Activated CD8-positive, alpha-beta memory T cell treated with anti-CD3 and anti-CD28 coated beads, Interleukin-2, amount 10 ng/mL, durations not matched to agents 7 days and 5 days (primary cell): Measurements from ENCODE around the gene NMNAT2. TPM values are rescaled to one million over a fixed set of nuclear protein-coding genes. Genes with fewer than 3 reads are reported as not detected.
A peak's percentile ranks its signal among the peaks of the same experiment; 100 is the strongest.
"Not testable (repeated sequence)": the region's sequence is repeated elsewhere in the genome, so short reads cannot be mapped to it uniquely, and the experiment has no call there.

ENCODE experiments used
- ATAC-seq: fragments of 150-1000 bp; cut with Tn5 transposase; one replicate; pipeline ENCODE4 v1.10.0; 2021; ENCODE audit warnings: moderate library complexity
- CTCF ChIA-PET: fragments of 350-600 bp; sonication (Branson Sonifier 250); formaldehyde crosslinking; loops from one replicate; lab custom pipeline; 2021; ENCODE audit warnings: antibody characterized with exemption; lab: Charles Lee
- DNase-seq: peaks from one replicate; pipeline ENCODE4 v3.0.0-alpha.2; 2020
- H3K27ac Mint-ChIP-seq: one replicate; pipeline ENCODE4 v1.8.0; 2021; ENCODE audit warnings: mild to moderate bottlenecking, mixed read lengths
- H3K27me3 Mint-ChIP-seq: one replicate; pipeline ENCODE4 v1.8.0; 2021; ENCODE audit warnings: mixed read lengths
- H3K36me3 Mint-ChIP-seq: one replicate; pipeline ENCODE4 v1.8.0; 2021; ENCODE audit warnings: mild to moderate bottlenecking, mixed read lengths
- H3K4me1 Mint-ChIP-seq: one replicate; pipeline ENCODE4 v1.8.0; 2021; ENCODE audit warnings: mixed read lengths
- H3K4me3 Mint-ChIP-seq: one replicate; pipeline ENCODE4 v1.8.0; 2021; ENCODE audit warnings: mild to moderate bottlenecking, moderate library complexity, mixed read lengths
- H3K9me3 Mint-ChIP-seq: one replicate; pipeline ENCODE4 v1.8.0; 2022; ENCODE audit warnings: low read depth, mixed read lengths
- total RNA-seq, 2 experiments: library from RNA; stranded (reverse); gene quantifications; one replicate each; pipeline ENCODE4 v1.2.3, GENCODE V29; 2021

The NMNAT2 gene
- total RNA-seq, 2 experiments from 2014 or later: not detected

DNA sequence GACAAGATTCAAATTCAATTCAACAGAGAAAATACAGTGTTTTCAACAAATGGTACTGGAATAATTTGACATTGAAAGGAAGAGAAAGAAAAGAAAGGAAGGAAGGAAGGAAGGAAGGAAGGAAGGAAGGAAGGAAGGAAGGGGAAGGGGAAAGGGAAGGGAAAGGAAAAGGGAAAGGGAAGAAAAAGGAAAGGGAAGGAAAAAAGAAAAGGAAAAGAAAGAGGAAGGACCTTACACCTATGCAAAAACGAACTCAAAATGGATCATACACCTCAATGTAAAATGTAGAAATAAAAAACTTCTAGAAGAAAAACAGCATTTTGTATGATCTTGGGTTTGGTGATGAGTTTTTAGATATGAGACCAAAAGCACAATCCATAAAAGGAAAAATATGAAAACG lies 19.9 kb upstream of the NMNAT2 start:
- H3K9me3 Mint-ChIP-seq: no peaks in the 10 kb centered on the region
- ATAC-seq (no peak), DNase-seq (no peak)
- H3K27me3 Mint-ChIP-seq: peaks cover 39% of the 10 kb centered on the region
- H3K27ac Mint-ChIP-seq: no peak overlapping the region
- CTCF ChIA-PET: no interaction called here
- no peak overlapping the region for H3K4me3 Mint-ChIP-seq
- H3K36me3 Mint-ChIP-seq: no peaks in the 10 kb centered on the region
- H3K4me1 Mint-ChIP-seq: no peaks in the 10 kb centered on the region

DNA sequence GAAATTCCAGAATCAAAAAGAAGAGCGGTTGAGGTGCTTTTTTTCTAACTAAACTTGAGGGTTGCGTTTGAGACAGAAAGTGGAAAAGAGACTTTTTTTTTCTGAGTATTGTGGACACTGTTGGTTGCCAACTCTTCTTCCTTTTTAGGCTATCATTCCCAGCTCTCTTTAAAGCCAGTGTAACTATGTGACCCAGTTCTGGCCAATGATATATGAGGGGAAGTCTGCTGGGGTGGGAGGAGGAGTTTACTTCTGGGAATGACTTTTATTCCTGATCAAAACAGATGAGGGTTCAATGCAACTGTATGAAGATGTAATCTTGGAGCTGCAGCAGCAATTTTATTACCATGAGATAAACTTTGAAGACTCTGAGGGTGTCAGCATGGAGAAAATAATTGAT lies 17.3 kb upstream of the NMNAT2 start:
- H3K36me3 Mint-ChIP-seq: no peaks in the 10 kb centered on the region
- no peak overlapping the region for H3K27ac Mint-ChIP-seq
- no peaks in the 10 kb centered on the region for H3K9me3 Mint-ChIP-seq
- no peak for ATAC-seq
- DNase-seq: no peak
- no peak overlapping the region for H3K4me3 Mint-ChIP-seq
- CTCF ChIA-PET: interaction anchor here (0.8 kb wide), 1 partner anchor 25 kb away, joined by 3 read pairs; no protein-coding TSS in a partner anchor
- H3K4me1 Mint-ChIP-seq: no peaks in the 10 kb centered on the region
- peaks cover 28% of the 10 kb centered on the region for H3K27me3 Mint-ChIP-seq

DNA sequence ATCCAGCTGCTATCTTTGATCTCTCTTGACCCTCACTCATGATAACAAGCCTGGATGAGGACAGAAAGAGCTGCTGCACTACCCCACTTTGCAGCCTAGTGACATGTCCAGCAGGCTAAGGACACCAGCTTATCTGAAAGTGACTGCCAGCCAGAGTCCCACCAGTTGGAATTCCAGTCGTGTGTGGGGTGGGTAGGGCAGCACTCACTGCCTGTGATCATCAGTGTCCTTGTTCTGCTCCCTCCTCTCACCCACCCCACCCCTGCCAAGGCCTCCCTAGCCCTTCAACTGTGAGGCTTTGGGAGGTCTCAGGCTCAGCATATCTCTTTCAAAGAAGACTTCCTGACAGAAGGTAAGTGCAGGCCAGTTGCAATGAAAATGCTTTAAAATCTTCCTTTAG lies 15.5 kb upstream of the NMNAT2 start:
- Mint-ChIP-seq H3K4me3 (no peak overlapping the region), H3K27me3 (peaks cover 26% of the 10 kb centered on the region), H3K36me3 (no peaks in the 10 kb centered on the region), H3K4me1 (no peaks in the 10 kb centered on the region), H3K27ac (no peak overlapping the region), H3K9me3 (no peaks in the 10 kb centered on the region)
- CTCF ChIA-PET: no interaction called here
- no peak for DNase-seq
- ATAC-seq: no peak

DNA sequence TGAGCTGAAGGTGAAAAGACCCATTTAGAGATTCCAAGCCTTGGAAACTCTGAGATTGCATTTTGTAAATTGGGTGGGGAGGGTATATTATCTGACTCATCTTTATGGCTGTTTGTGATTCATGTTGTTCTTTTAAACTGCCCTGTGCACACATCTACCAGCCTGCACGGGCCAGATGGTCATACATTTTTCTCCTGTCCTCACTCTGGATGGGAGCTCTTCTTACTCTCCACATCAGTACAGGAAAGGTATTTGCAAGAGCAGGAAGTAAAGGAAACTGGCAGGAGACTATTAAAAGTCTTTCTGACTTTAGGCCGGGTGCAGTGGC lies 14.3 kb upstream of the NMNAT2 start:
- no peaks in the 10 kb centered on the region for H3K4me1 Mint-ChIP-seq
- no peaks in the 10 kb centered on the region for H3K36me3 Mint-ChIP-seq
- CTCF ChIA-PET: interaction anchor here (1.1 kb wide), 1 partner anchor 26 kb away, joined by 3 read pairs; no protein-coding TSS in a partner anchor
- no peaks in the 10 kb centered on the region for H3K9me3 Mint-ChIP-seq
- H3K27me3 Mint-ChIP-seq: peaks cover 24% of the 10 kb centered on the region
- H3K4me3 Mint-ChIP-seq: no peak overlapping the region
- no peak overlapping the region for H3K27ac Mint-ChIP-seq
- no peak for DNase-seq
- no peak for ATAC-seq

DNA sequence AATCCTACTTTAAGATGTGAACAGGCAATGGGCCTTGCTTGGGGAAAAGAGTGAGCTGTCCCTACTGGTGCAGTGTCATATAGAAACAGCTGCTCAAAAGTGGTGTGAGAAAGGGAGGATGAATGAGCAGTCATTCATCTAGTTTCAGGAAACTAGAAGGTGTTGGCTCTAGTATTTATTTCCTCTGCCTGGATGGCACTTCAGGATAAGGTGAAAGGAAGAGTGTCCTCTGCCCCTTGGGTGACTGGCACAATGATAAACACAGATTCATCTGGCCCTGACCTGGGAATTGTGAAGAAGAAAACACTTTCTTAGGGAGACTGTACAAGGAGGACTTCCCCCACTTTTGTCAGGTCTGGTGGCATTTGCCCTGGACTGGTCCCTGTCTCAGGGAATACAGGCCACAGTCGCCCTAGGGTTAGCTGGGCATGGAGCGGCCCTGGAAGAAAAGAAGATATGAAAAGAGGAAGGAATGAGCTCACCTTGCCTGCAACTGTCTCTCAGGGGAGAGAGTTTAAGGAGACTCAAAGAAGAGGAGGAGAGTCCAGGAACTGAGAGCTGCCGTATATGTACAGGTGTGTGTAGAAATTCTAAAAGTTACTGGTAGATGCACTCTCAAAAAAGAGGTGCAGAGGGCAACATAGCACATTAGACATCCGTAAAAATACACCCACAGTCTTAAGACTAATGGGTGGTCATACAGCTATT lies 13.8 kb upstream of the NMNAT2 start:
- Mint-ChIP-seq H3K4me3 (no peak overlapping the region), H3K9me3 (no peaks in the 10 kb centered on the region), H3K36me3 (no peaks in the 10 kb centered on the region), H3K27ac (no peak overlapping the region), H3K27me3 (peaks cover 24% of the 10 kb centered on the region), H3K4me1 (no peaks in the 10 kb centered on the region)
- ATAC-seq: no peak
- CTCF ChIA-PET: interaction anchor here (1.1 kb wide), 1 partner anchor 27 kb away, joined by 3 read pairs; no protein-coding TSS in a partner anchor
- no peak for DNase-seq

DNA sequence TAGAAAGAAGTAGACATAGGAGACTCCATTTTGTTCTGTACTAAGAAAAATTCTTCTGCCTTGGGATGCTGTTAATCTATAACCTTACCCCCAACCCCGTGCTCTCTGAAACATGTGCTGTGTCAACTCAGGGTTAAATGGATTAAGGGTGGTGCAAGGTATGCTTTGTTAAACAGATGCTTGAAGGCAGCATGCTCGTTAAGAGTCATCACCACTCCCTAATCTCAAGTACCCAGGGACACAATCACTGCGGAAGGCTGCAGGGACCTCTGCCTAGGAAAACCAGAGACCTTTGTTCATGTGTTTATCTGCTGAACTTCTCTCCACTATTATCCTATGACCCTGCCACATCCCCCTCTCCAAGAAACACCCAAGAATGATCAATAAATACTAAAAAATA lies 9.4 kb upstream of the NMNAT2 start:
- H3K4me1 Mint-ChIP-seq, CTCF ChIA-PET, DNase-seq, ATAC-seq, H3K36me3 Mint-ChIP-seq, H3K4me3 Mint-ChIP-seq, H3K9me3 Mint-ChIP-seq, H3K27ac Mint-ChIP-seq: not testable (repeated sequence)
- H3K27me3 Mint-ChIP-seq: peaks cover 32% of the 10 kb centered on the region

DNA sequence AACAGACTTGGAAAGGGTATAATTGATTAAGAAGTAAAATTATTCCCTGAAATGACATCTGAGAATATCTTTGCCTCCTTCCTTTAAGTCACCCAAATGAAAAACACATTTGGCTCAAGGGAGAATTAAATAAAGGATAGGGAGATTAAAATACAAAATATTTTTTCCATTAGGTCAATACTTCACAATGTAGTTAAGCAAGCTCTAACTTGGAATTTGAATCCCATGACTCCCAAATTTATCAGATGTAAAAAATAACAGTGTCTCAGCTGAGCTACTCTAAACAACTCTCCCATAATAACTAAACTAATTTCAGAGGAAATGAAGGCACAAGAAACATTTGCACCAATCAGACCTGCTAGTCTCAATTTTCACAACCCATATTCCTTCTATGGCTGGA lies 6.5 kb upstream of the NMNAT2 start:
- ATAC-seq (no peak), DNase-seq (no peak)
- H3K36me3 Mint-ChIP-seq: no peaks in the 10 kb centered on the region
- H3K27me3 Mint-ChIP-seq: peaks cover 36% of the 10 kb centered on the region
- H3K27ac Mint-ChIP-seq: no peak overlapping the region
- H3K9me3 Mint-ChIP-seq: no peaks in the 10 kb centered on the region
- CTCF ChIA-PET: no interaction called here
- no peak overlapping the region for H3K4me3 Mint-ChIP-seq
- no peaks in the 10 kb centered on the region for H3K4me1 Mint-ChIP-seq

DNA sequence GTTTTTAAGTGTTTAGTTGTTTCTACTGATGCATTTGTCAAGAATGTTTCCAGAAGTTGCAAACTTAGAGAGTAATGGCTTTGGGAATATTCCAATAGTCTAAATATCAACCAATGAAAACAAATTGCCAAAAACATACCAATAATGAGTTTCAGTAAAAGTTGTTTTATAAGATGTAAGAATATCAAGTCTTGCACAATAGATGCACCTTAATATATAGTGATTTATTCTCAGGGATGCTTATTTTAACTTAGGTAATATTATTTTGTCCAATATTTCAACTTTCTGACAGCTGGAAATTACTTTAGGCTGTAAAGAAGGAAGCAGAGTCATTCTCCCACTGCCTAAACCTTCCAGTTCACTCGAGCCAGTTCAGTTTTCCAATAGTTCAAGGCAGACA lies 5.4 kb upstream of the NMNAT2 start:
- Mint-ChIP-seq H3K4me3 (no peak overlapping the region), H3K9me3 (no peaks in the 10 kb centered on the region), H3K36me3 (no peaks in the 10 kb centered on the region), H3K27ac (no peak overlapping the region), H3K27me3 (peaks cover 44% of the 10 kb centered on the region), H3K4me1 (peaks cover 2% of the 10 kb centered on the region)
- ATAC-seq (no peak), DNase-seq (no peak)
- CTCF ChIA-PET: no interaction called here

DNA sequence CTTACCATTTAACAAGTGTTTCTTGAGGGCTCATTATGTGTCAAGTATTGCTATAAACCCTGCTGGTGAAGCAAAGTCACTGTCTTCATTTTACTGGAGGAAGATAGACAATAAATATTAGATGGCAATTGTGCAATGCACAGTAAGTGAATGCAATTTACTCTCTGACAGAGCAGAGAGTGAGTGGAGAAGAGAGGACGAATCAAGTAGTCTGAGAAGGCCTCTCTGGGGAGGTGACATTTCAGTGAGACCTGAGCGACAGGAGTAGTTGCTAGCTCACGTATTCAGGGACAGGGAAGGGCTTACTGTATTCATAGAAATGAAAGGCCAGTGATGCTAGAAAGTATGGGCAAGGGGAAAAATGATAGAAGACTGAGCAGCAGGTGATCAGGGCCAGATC lies 1.2 kb upstream of the NMNAT2 start:
- CTCF ChIA-PET: no interaction called here
- Mint-ChIP-seq H3K4me1 (peaks cover 24% of the 10 kb centered on the region), H3K27ac (no peak overlapping the region), H3K9me3 (no peaks in the 10 kb centered on the region), H3K27me3 (peaks cover 62% of the 10 kb centered on the region), H3K4me3 (no peak overlapping the region), H3K36me3 (peaks cover 3% of the 10 kb centered on the region)
- ATAC-seq: no peak
- no peak for DNase-seq

DNA sequence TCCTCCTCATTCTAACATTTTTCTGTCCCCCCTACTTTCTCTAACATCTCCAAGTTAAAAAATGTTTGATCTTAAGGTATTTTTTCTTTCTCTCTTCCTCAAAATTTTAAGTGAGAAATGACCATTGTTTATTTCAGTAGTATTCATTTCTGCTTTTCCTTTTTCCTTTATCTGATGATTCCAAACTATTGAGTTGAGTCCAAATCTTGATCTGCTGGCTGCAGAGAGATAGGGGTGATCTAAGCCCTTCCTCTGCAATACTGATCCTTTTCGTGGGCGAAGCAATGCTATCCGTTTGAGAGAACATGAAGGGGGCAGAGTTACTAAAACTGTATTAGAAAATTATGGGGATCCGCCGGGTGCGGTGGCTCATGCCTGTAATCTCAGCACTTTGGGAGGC lies 516 bp upstream of the NMNAT2 start:
- peaks cover 24% of the 10 kb centered on the region for H3K4me1 Mint-ChIP-seq
- DNase-seq (no peak), ATAC-seq (no peak)
- H3K9me3 Mint-ChIP-seq: no peaks in the 10 kb centered on the region
- CTCF ChIA-PET: no interaction called here
- H3K27me3 Mint-ChIP-seq: peaks cover 66% of the 10 kb centered on the region
- no peak overlapping the region for H3K27ac Mint-ChIP-seq
- no peak overlapping the region for H3K4me3 Mint-ChIP-seq
- H3K36me3 Mint-ChIP-seq: peaks cover 3% of the 10 kb centered on the region

DNA sequence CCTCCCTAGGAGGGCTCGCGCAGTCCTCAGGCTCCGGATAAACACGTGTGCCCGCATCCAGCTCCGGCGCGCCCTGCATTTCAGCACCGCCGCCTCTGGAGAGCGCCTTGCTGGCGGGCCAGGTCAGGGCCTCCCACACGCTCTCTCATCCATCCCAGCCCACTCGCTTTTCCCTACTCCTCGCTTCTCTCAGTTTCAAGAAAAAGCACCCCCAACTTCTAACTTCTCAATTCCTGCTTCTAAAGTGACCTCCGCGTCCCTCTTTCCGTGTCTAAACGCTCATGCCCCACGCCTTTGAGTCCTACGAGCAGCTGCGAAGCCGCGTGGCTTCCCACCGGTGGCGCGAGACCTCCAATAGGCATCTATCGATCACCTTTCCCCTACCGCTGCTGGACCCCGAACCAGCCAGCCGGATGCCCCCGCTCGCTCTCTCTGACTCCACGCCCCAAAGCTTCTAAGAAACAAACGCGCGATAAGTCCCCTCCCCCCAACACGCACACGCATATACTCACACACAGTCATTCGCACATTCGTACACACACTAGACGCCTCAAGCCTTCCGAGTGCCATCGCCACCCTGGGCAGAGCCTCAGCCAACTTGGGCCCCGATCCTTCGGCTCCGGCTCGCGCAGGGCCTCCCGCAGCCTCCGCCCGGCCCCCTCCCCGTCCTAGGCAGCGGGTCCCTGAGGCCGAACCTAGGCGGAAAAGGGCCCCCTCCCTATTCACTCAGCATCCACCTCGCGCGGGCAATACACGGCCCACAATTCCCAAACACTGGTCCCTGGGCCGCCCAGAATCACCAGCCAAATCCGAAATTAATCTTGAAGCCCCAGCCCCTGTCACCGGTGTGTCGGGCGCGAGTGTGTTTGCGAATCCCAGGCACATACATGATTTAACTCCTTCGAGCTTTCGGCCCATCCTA lies 1.1 kb downstream of the NMNAT2 start:
- Mint-ChIP-seq H3K36me3 (peaks cover 3% of the 10 kb centered on the region), H3K27me3 (peaks cover 65% of the 10 kb centered on the region), H3K9me3 (no peaks in the 10 kb centered on the region), H3K4me1 (peaks cover 24% of the 10 kb centered on the region), H3K27ac (no peak overlapping the region), H3K4me3 (no peak overlapping the region)
- CTCF ChIA-PET: no interaction called here
- peak; percentile 68 for ATAC-seq
- peak; percentile 51 for DNase-seq

DNA sequence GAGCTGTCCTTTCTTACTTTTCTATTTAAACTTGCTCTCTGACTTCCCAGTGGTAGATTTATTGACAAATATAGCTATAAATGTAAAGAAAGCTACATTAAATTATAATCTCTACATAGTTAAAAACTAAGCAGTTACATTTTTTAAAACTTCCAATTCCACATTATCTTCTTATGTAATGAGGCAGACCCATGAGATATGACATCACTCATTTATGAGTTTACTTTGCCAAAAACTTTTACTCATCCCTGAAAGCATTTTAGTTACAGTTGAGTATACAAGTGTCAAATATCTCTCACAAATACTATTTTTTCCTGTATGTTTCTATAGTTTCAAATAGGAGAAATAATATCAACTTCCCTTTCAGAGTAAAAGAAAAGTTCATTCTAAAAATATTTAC lies 3.8 kb downstream of the NMNAT2 start:
- peaks cover 3% of the 10 kb centered on the region for H3K36me3 Mint-ChIP-seq
- peaks cover 24% of the 10 kb centered on the region for H3K4me1 Mint-ChIP-seq
- peaks cover 53% of the 10 kb centered on the region for H3K27me3 Mint-ChIP-seq
- no peak overlapping the region for H3K4me3 Mint-ChIP-seq
- DNase-seq: no peak
- no peak overlapping the region for H3K27ac Mint-ChIP-seq
- CTCF ChIA-PET: no interaction called here
- no peak for ATAC-seq
- H3K9me3 Mint-ChIP-seq: no peaks in the 10 kb centered on the region

DNA sequence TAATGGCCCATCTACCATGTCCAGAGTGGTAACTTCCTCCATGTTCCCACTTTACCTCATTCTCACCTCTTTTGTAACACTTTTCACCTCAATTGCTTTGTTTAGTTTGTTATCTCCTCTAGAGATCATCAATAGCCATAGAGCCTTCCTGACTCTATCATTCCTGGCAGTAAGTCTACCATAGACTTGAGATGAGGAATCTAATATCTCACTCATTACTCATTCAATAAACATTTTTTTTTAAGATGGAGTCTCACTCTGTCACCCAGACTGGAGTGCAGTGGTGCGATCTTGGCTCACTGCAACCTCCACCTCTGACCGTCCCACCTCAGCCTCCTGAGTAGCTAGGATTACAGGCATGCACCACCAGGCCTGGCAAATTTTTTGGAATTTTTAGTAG lies 7.1 kb downstream of the NMNAT2 start:
- no peak overlapping the region for H3K4me3 Mint-ChIP-seq
- no peaks in the 10 kb centered on the region for H3K36me3 Mint-ChIP-seq
- peaks cover 28% of the 10 kb centered on the region for H3K27me3 Mint-ChIP-seq
- no peaks in the 10 kb centered on the region for H3K4me1 Mint-ChIP-seq
- H3K27ac Mint-ChIP-seq: no peak overlapping the region
- DNase-seq (no peak), ATAC-seq (no peak)
- CTCF ChIA-PET: no interaction called here
- no peaks in the 10 kb centered on the region for H3K9me3 Mint-ChIP-seq

DNA sequence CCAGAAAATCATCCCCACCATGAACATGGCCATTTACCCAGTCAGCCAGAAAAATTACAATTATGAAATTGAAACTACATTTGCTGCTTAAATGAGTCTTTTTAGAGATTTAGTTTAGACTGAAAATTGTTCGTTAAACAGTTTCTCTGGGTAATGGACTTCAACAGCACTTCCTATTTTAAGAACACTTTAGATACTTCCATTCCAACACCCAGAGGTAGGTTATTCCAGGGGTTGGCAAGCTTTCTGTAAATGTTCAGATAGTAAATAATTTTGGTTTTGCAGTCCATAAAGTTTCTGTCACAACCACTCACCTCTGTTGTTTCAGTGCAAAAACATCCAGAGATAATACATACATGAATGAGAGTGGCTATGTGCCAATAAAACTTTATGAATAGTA lies 10.2 kb downstream of the NMNAT2 start:
- CTCF ChIA-PET: no interaction called here
- DNase-seq (no peak), ATAC-seq (no peak)
- peaks cover 33% of the 10 kb centered on the region for H3K27me3 Mint-ChIP-seq
- no peaks in the 10 kb centered on the region for H3K9me3 Mint-ChIP-seq
- H3K27ac Mint-ChIP-seq: no peak overlapping the region
- no peaks in the 10 kb centered on the region for H3K36me3 Mint-ChIP-seq
- H3K4me1 Mint-ChIP-seq: no peaks in the 10 kb centered on the region
- H3K4me3 Mint-ChIP-seq: no peak overlapping the region
